Panc1 (cell line): ENCODE data around the gene MEX3C. TPM values are rescaled to one million over a fixed set of nuclear protein-coding genes. Genes with fewer than 3 reads are reported as not detected.

Experiments used
- ATAC-seq: fragments of 200-7000 bp; cut with Tn5 transposase; 2 replicates; pipeline ENCODE4 v1.9.1; 2020; ENCODE audit warnings: mild to moderate bottlenecking, moderate library complexity
- BruUV-seq: library from RNA; stranded (reverse); fragments of 400-500 nt; replicated peaks from 2 replicates; lab custom pipeline; 2021; lab: Mats Ljungman, UMichigan
- CTCF ChIA-PET: fragments of 300-600 bp; sonication (Branson Sonifier 250); formaldehyde crosslinking; loops from one replicate; lab custom pipeline; 2022; ENCODE audit warnings: antibody characterized with exemption; lab: Charles Lee
- POLR2A ChIA-PET: fragments of 300-600 bp; sonication (Branson Sonifier 250); formaldehyde crosslinking; loops from one replicate; lab custom pipeline; 2022; ENCODE audit warnings: antibody characterized with exemption; lab: Charles Lee
- DNase-seq: peaks from one replicate; pipeline ENCODE4 v3.0.0-alpha.2; 2010; ENCODE audit warnings: low read depth, low spot score
- H3K27ac ChIP-seq: 2 replicates; pipeline ENCODE4 v1.5.1; 2011; ENCODE audit warnings: mild to moderate bottlenecking, low read length, inconsistent platforms
- H3K27me3 ChIP-seq: fragments of 200-500 bp; sonication (Bioruptor generic); 2 replicates; pipeline ENCODE4 v1.6.0; 2014; ENCODE audit warnings: low read length, inconsistent platforms; ENCODE audit not compliant: control insufficient read depth, insufficient read depth
- H3K36me3 ChIP-seq: fragments of 200-500 bp; sonication (Bioruptor generic); 2 replicates; pipeline ENCODE4 v1.5.1; 2014; ENCODE audit warnings: inconsistent platforms, mild to moderate bottlenecking, low read length, moderate library complexity; ENCODE audit not compliant: control insufficient read depth, insufficient read depth
- H3K4me1 ChIP-seq: 2 replicates; pipeline ENCODE4 v1.5.1; 2011; ENCODE audit warnings: inconsistent platforms, mild to moderate bottlenecking, low read length, moderate library complexity; ENCODE audit not compliant: control insufficient read depth, insufficient read depth
- H3K4me3 ChIP-seq, 2 experiments: 2 replicates each; pipeline ENCODE4 v1.5.1; 2011 to 2012; ENCODE audit warnings: low read depth in 2 of 2, low read length in 2 of 2, mild to moderate bottlenecking in 2 of 2, inconsistent platforms in 1 of 2, moderate library complexity in 1 of 2
- H3K9me3 ChIP-seq: fragments of 200-500 bp; sonication (Bioruptor generic); 2 replicates; pipeline ENCODE4 v1.5.1; 2014; ENCODE audit warnings: low read depth, mild to moderate bottlenecking, inconsistent platforms, low read length, moderate library complexity; ENCODE audit not compliant: control insufficient read depth, insufficient read depth
- POLR2AphosphoS5 ChIP-seq: IDR thresholded peaks from 2 replicates; pipeline ENCODE4 v1.6.1; 2012; ENCODE audit warnings: mild to moderate bottlenecking, low read depth, low read length, moderate library complexity
- SIN3A ChIP-seq: IDR thresholded peaks from 2 replicates; pipeline ENCODE4 v1.6.1; 2012; ENCODE audit warnings: low read depth, mild to moderate bottlenecking, low read length, moderate library complexity, borderline replicate concordance; ENCODE audit not compliant: insufficient read depth
- TCF7L2 ChIP-seq: IDR thresholded peaks from 2 replicates; pipeline ENCODE4 v1.6.1; 2011; ENCODE audit warnings: mild to moderate bottlenecking, low read depth, low read length, inconsistent platforms
- in situ Hi-C: cut with HindIII; loops from 2 replicates; pipeline ENCODE4 v1.10.0; 2016; ENCODE audit warnings: low sequenced_read_pairs, low pct_unique_long_range_greater_than_20kb
- intact Hi-C: fragments of 100-400 bp; cut with micrococcal nuclease; formaldehyde crosslinking; loops from one replicate; pipeline ENCODE4 v1.10.0; 2022; ENCODE audit not compliant: unreplicated experiment
- total RNA-seq: library from RNA; stranded (reverse); gene quantifications from one replicate; pipeline ENCODE4 v1.2.1, GENCODE V29; 2021; ENCODE audit not compliant: unreplicated experiment
- TF ChIP-seq, protein P1 (sequence below), 2 experiments: IDR thresholded peaks; 2 replicates each; pipeline ENCODE4 v1.6.1; 2011 to 2012; ENCODE audit warnings: low read depth in 2 of 2, control low read depth in 1 of 2, low read length in 1 of 2, mild to moderate bottlenecking in 1 of 2, moderate library complexity in 1 of 2; ENCODE audit not compliant: insufficient read depth in 1 of 2
- TF ChIP-seq, protein P2 (sequence below): fragments of 450-650 bp; IDR thresholded peaks from 2 replicates; pipeline ENCODE4 v1.5.1; 2017; ENCODE audit warnings: mild to moderate bottlenecking

The MEX3C gene
- total RNA-seq, 1 experiment from 2014 or later, result 29.0 TPM

- TF ChIP-seq POLR2AphosphoS5 (no peak), SIN3A (no peak)
- TF ChIP-seq, protein P1, sequence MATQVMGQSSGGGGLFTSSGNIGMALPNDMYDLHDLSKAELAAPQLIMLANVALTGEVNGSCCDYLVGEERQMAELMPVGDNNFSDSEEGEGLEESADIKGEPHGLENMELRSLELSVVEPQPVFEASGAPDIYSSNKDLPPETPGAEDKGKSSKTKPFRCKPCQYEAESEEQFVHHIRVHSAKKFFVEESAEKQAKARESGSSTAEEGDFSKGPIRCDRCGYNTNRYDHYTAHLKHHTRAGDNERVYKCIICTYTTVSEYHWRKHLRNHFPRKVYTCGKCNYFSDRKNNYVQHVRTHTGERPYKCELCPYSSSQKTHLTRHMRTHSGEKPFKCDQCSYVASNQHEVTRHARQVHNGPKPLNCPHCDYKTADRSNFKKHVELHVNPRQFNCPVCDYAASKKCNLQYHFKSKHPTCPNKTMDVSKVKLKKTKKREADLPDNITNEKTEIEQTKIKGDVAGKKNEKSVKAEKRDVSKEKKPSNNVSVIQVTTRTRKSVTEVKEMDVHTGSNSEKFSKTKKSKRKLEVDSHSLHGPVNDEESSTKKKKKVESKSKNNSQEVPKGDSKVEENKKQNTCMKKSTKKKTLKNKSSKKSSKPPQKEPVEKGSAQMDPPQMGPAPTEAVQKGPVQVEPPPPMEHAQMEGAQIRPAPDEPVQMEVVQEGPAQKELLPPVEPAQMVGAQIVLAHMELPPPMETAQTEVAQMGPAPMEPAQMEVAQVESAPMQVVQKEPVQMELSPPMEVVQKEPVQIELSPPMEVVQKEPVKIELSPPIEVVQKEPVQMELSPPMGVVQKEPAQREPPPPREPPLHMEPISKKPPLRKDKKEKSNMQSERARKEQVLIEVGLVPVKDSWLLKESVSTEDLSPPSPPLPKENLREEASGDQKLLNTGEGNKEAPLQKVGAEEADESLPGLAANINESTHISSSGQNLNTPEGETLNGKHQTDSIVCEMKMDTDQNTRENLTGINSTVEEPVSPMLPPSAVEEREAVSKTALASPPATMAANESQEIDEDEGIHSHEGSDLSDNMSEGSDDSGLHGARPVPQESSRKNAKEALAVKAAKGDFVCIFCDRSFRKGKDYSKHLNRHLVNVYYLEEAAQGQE (IDR thresholded peaks at IDR 0.05; ENCODE audit: insufficient read depth in 1 of 2, low read depth in 2 of 2, low read length in 1 of 2), result no peak
- TF ChIP-seq, protein P2, sequence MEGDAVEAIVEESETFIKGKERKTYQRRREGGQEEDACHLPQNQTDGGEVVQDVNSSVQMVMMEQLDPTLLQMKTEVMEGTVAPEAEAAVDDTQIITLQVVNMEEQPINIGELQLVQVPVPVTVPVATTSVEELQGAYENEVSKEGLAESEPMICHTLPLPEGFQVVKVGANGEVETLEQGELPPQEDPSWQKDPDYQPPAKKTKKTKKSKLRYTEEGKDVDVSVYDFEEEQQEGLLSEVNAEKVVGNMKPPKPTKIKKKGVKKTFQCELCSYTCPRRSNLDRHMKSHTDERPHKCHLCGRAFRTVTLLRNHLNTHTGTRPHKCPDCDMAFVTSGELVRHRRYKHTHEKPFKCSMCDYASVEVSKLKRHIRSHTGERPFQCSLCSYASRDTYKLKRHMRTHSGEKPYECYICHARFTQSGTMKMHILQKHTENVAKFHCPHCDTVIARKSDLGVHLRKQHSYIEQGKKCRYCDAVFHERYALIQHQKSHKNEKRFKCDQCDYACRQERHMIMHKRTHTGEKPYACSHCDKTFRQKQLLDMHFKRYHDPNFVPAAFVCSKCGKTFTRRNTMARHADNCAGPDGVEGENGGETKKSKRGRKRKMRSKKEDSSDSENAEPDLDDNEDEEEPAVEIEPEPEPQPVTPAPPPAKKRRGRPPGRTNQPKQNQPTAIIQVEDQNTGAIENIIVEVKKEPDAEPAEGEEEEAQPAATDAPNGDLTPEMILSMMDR, result no peak
- DNase-seq (no peak), ATAC-seq (no peak)
- Histone ChIP-seq H3K4me3 (no peak overlapping the region), H3K36me3 (no peaks in the 10 kb centered on the region), H3K9me3 (no peaks in the 10 kb centered on the region), H3K27ac (no peak overlapping the region), H3K27me3 (no peaks in the 10 kb centered on the region), H3K4me1 (no peaks in the 10 kb centered on the region)
- in situ Hi-C loops, result no loop called here
- intact Hi-C loops, result no loop called here
- BruUV-seq, result no TSS peak
- ChIA-PET CTCF (no interaction called here), POLR2A (no interaction called here)
Observed at GRCh38 chr18:51163543-51163942, 33.9 kb downstream of the MEX3C start.

- CTCF ChIA-PET, result no interaction called here
- DNase-seq (no peak), ATAC-seq (no peak)
- intact Hi-C loops, result no loop called here
- H3K9me3 ChIP-seq, result no peaks in the 10 kb centered on the region
- TF ChIP-seq SIN3A (no peak), TCF7L2 (no peak)
- H3K4me1 ChIP-seq, result no peaks in the 10 kb centered on the region
- H3K36me3 ChIP-seq, result no peaks in the 10 kb centered on the region
- no peak overlapping the region for H3K4me3 ChIP-seq
- H3K27ac ChIP-seq, result no peak overlapping the region
- no peaks in the 10 kb centered on the region for H3K27me3 ChIP-seq
- in situ Hi-C loops, result no loop called here
- POLR2A ChIA-PET, result no interaction called here
- BruUV-seq, result no TSS peak
Observed at GRCh38 chr18:51162617-51163016, 34.9 kb downstream of the MEX3C start.

DNA sequence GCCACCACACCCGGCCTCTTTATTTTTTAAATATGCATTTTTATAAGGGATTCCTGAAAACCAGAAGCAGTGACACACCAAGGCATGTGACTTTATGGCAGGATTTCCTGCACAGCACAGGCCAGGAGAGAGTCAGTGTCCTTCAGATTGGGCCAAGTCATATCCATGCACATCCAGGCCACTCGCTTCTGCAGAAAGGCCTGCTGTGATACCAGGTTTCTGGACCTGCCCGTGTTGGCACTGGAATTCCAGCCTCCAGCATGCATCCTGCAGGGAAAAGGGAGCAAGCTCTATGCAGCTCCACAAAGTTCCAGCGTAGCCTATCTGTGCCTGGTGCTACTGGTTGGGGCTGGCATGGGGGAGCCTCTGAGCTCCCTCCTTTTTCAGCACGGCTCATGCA is 36.8 kb downstream of the MEX3C start:
- intact Hi-C loops (no loop called here), in situ Hi-C loops (no loop called here)
- Histone ChIP-seq H3K4me3 (no peak overlapping the region), H3K27ac (no peak overlapping the region), H3K9me3 (no peaks in the 10 kb centered on the region), H3K4me1 (no peaks in the 10 kb centered on the region), H3K27me3 (no peaks in the 10 kb centered on the region), H3K36me3 (no peaks in the 10 kb centered on the region)
- no peak for DNase-seq
- POLR2A ChIA-PET, result no interaction called here
- ATAC-seq, result no peak
- BruUV-seq, result no TSS peak
- CTCF ChIA-PET, result no interaction called here
- TF ChIP-seq, protein P2, result no peak
- TF ChIP-seq TCF7L2 (no peak), POLR2AphosphoS5 (no peak), SIN3A (no peak)
- TF ChIP-seq, protein P1 (IDR thresholded peaks at IDR 0.05; ENCODE audit: insufficient read depth in 1 of 2, low read depth in 2 of 2, low read length in 1 of 2), result no peak
